Immature natural killer cell (primary cell): ENCODE results near the gene COG2. TPM values are rescaled to one million over a fixed set of nuclear protein-coding genes. Genes with fewer than 3 reads are reported as not detected.
"Not testable (repeated sequence)": the region's sequence is repeated elsewhere in the genome, so short reads cannot be mapped to it uniquely, and the experiment has no call there.

ENCODE experiments used
- DNase-seq, 3 donors: peaks; one replicate each; pipeline ENCODE4 v3.0.0; 2022; ENCODE audit warnings: mixed read lengths in 1 of 3
- H3K27ac Mint-ChIP-seq, 6 donors: one replicate each; pipeline ENCODE4 v1.8.0; 2020; ENCODE audit warnings: mixed read lengths in 6 of 6, mild to moderate bottlenecking in 5 of 6, inconsistent platforms in 4 of 6, moderate library complexity in 3 of 6
- H3K27me3 Mint-ChIP-seq, 3 donors: one replicate each; pipeline ENCODE4 v1.8.0; 2020 to 2021; ENCODE audit warnings: low read depth in 3 of 3, mild to moderate bottlenecking in 3 of 3, mixed read lengths in 3 of 3, moderate library complexity in 3 of 3, inconsistent platforms in 1 of 3
- H3K36me3 Mint-ChIP-seq, 3 donors: one replicate each; pipeline ENCODE4 v1.8.0; 2020; ENCODE audit warnings: mixed read lengths in 3 of 3, inconsistent platforms in 2 of 3, mild to moderate bottlenecking in 2 of 3
- H3K4me1 Mint-ChIP-seq, 2 donors: one replicate each; pipeline ENCODE4 v1.8.0; 2020; ENCODE audit warnings: inconsistent platforms in 2 of 2, mild to moderate bottlenecking in 2 of 2, mixed read lengths in 2 of 2, moderate library complexity in 1 of 2
- H3K4me3 Mint-ChIP-seq, 5 donors: one replicate each; pipeline ENCODE4 v1.8.0; 2020; ENCODE audit warnings: mild to moderate bottlenecking in 5 of 5, mixed read lengths in 5 of 5, inconsistent platforms in 3 of 5, moderate library complexity in 3 of 5
- H3K9me3 Mint-ChIP-seq, 6 donors: one replicate each; pipeline ENCODE4 v1.8.0; 2020; ENCODE audit warnings: mild to moderate bottlenecking in 6 of 6, mixed read lengths in 6 of 6, inconsistent platforms in 4 of 6, moderate library complexity in 3 of 6
- polyA plus RNA-seq, 3 donors: library from polyadenylated mRNA; unstranded; fragments of 300-500 nt; fragmentation: Illumina TruSeq; gene quantifications; one replicate each; pipeline ENCODE4 v1.2.3, GENCODE V29; 2021

COG2 gene
- polyA plus RNA-seq, 3 donors from 2014 or later = 22.4 to 32.8 (median 28.1) TPM

- no peak for DNase-seq
- Mint-ChIP-seq H3K27me3 (peaks cover 2 to 5% (median 2%) of the 10 kb centered on the region in 3 donors), H3K27ac (no peak overlapping the region), H3K4me3 (no peak overlapping the region), H3K9me3 (no peaks in the 10 kb centered on the region), H3K4me1 (peaks cover 12 to 14% of the 10 kb centered on the region in 2 donors), H3K36me3 (no peaks in the 10 kb centered on the region)
These were observed 69.0 kb downstream of the COG2 start for GRCh38 chr1:230711245-230711644.

GRCh38 chr1:230712470-230712942 is 70.2 kb downstream of the COG2 start:
- H3K4me1 Mint-ChIP-seq = peaks cover 12 to 13% of the 10 kb centered on the region in 2 donors
- no peak overlapping the region for H3K4me3 Mint-ChIP-seq
- H3K27me3 Mint-ChIP-seq = peaks cover 2 to 5% (median 4%) of the 10 kb centered on the region in 3 donors
- DNase-seq = no peak
- no peaks in the 10 kb centered on the region for H3K9me3 Mint-ChIP-seq
- no peaks in the 10 kb centered on the region for H3K36me3 Mint-ChIP-seq
- no peak overlapping the region for H3K27ac Mint-ChIP-seq

- H3K4me3 Mint-ChIP-seq = no peak overlapping the region
- no peak for DNase-seq
- no peaks in the 10 kb centered on the region for H3K36me3 Mint-ChIP-seq
- no peak overlapping the region for H3K27ac Mint-ChIP-seq
- H3K9me3 Mint-ChIP-seq = no peaks in the 10 kb centered on the region
- H3K27me3 Mint-ChIP-seq = peaks cover 2 to 7% (median 4%) of the 10 kb centered on the region in 3 donors
- H3K4me1 Mint-ChIP-seq = peaks cover 6 to 7% of the 10 kb centered on the region in 2 donors
These were observed 70.9 kb downstream of the COG2 start for GRCh38 chr1:230713138-230713537.

GRCh38 chr1:230713547-230713914 is 71.2 kb downstream of the COG2 start:
- Mint-ChIP-seq H3K27me3 (peaks cover 2 to 7% (median 4%) of the 10 kb centered on the region in 3 donors), H3K4me3 (no peak overlapping the region), H3K36me3 (no peaks in the 10 kb centered on the region), H3K4me1 (peaks cover 3 to 4% of the 10 kb centered on the region in 2 donors), H3K9me3 (peaks cover 0 to 2% (median 0%) of the 10 kb centered on the region in 6 donors), H3K27ac (no peak overlapping the region)
- DNase-seq = no peak

- no peak for DNase-seq
- Mint-ChIP-seq H3K4me1 (no peaks in the 10 kb centered on the region), H3K27ac (no peak within 1 kb of the TSS)
These were observed 71.9 kb downstream of the COG2 start, which contains the start of gene AGT for GRCh38 chr1:230713915-230714764. AGT (minus strand) TSS chr1:230714122; CDS start chr1:230710823, 3,299 bp downstream.

GRCh38 chr1:230715510-230715909 is 73.2 kb downstream of the COG2 start:
- Mint-ChIP-seq H3K27ac (no peak overlapping the region), H3K27me3 (peaks cover 0 to 7% (median 4%) of the 10 kb centered on the region in 3 donors), H3K9me3 (peaks cover 0 to 2% (median 0%) of the 10 kb centered on the region in 6 donors), H3K4me1 (no peaks in the 10 kb centered on the region), H3K36me3 (no peaks in the 10 kb centered on the region), H3K4me3 (no peak overlapping the region)
- DNase-seq = no peak

More at GRCh38 chr1:230713915-230714764, 71.9 kb downstream of the COG2 start, which contains the start of gene AGT:
- Mint-ChIP-seq H3K36me3 (no peaks in the 10 kb centered on the region), H3K4me3 (no peak within 1 kb of the TSS), H3K27me3 (peaks cover 0 to 7% (median 2%) of the 10 kb centered on the region in 3 donors), H3K9me3 (peaks cover 0 to 2% (median 0%) of the 10 kb centered on the region in 6 donors)

GRCh38 chr1:230716453-230716852 is 74.2 kb downstream of the COG2 start:
- not testable (repeated sequence) for DNase-seq, H3K4me3 Mint-ChIP-seq, H3K27ac Mint-ChIP-seq, H3K9me3 Mint-ChIP-seq, H3K27me3 Mint-ChIP-seq, H3K36me3 Mint-ChIP-seq, H3K4me1 Mint-ChIP-seq

- DNase-seq = no peak
- Mint-ChIP-seq H3K36me3 (peaks cover 0 to 5% (median 0%) of the 10 kb centered on the region in 3 donors), H3K4me3 (no peak overlapping the region), H3K27ac (no peak overlapping the region), H3K27me3 (peaks cover 0 to 7% (median 7%) of the 10 kb centered on the region in 3 donors), H3K9me3 (peaks cover 0 to 6% (median 0%) of the 10 kb centered on the region in 6 donors), H3K4me1 (no peaks in the 10 kb centered on the region)
These were observed 75.0 kb downstream of the COG2 start for GRCh38 chr1:230717251-230717650.

- not testable (repeated sequence) for H3K4me1 Mint-ChIP-seq, H3K27ac Mint-ChIP-seq, DNase-seq, H3K27me3 Mint-ChIP-seq, H3K9me3 Mint-ChIP-seq, H3K4me3 Mint-ChIP-seq, H3K36me3 Mint-ChIP-seq
These were observed 79.7 kb downstream of the COG2 start for GRCh38 chr1:230721849-230722522.

- peaks cover 0 to 5% (median 0%) of the 10 kb centered on the region in 3 donors for H3K36me3 Mint-ChIP-seq
- no peak overlapping the region for H3K27ac Mint-ChIP-seq
- H3K4me1 Mint-ChIP-seq = no peaks in the 10 kb centered on the region
- no peak overlapping the region for H3K4me3 Mint-ChIP-seq
- peaks cover 0 to 7% (median 0%) of the 10 kb centered on the region in 6 donors for H3K9me3 Mint-ChIP-seq
- DNase-seq = no peak
- peaks cover 2 to 3% (median 3%) of the 10 kb centered on the region in 3 donors for H3K27me3 Mint-ChIP-seq
These were observed 83.2 kb downstream of the COG2 start for GRCh38 chr1:230725256-230726012.

- Mint-ChIP-seq H3K36me3 (no peaks in the 10 kb centered on the region), H3K27ac (no peak overlapping the region), H3K4me1 (no peaks in the 10 kb centered on the region), H3K9me3 (no peaks in the 10 kb centered on the region), H3K4me3 (no peak overlapping the region), H3K27me3 (peaks cover 0 to 8% (median 3%) of the 10 kb centered on the region in 3 donors)
- no peak for DNase-seq
These were observed 86.6 kb downstream of the COG2 start for GRCh38 chr1:230728710-230729392.

- Mint-ChIP-seq H3K36me3 (no peaks in the 10 kb centered on the region), H3K4me3 (no peak overlapping the region), H3K27ac (no peak overlapping the region)
These were observed 88.7 kb downstream of the COG2 start for GRCh38 chr1:230730977-230731376.

GRCh38 chr1:230735447-230735846 is 93.2 kb downstream of the COG2 start:
- H3K4me3 Mint-ChIP-seq = no peak overlapping the region

More at GRCh38 chr1:230730977-230731376, 88.7 kb downstream of the COG2 start:
- no peaks in the 10 kb centered on the region for H3K4me1 Mint-ChIP-seq
- peaks cover 0 to 8% (median 7%) of the 10 kb centered on the region in 3 donors for H3K27me3 Mint-ChIP-seq
- no peak for DNase-seq
- no peaks in the 10 kb centered on the region for H3K9me3 Mint-ChIP-seq

More at GRCh38 chr1:230735447-230735846, 93.2 kb downstream of the COG2 start:
- no peaks in the 10 kb centered on the region for H3K9me3 Mint-ChIP-seq
- H3K36me3 Mint-ChIP-seq = no peaks in the 10 kb centered on the region
- H3K27me3 Mint-ChIP-seq = peaks cover 0 to 7% (median 5%) of the 10 kb centered on the region in 3 donors
- no peak for DNase-seq
- H3K27ac Mint-ChIP-seq = no peak overlapping the region
- H3K4me1 Mint-ChIP-seq = no peaks in the 10 kb centered on the region
